ENCODE results near the gene KIFC1. TPM values are rescaled to one million over a fixed set of nuclear protein-coding genes. Genes with fewer than 3 reads are reported as not detected.
"Not testable (repeated sequence)": the region's sequence is repeated elsewhere in the genome, so short reads cannot be mapped to it uniquely, and the experiment has no call there.

KIFC1 gene
- total RNA-seq, 4 donors from 2014 or later: 0.13 to 4.3 (median 0.91) TPM

DNA sequence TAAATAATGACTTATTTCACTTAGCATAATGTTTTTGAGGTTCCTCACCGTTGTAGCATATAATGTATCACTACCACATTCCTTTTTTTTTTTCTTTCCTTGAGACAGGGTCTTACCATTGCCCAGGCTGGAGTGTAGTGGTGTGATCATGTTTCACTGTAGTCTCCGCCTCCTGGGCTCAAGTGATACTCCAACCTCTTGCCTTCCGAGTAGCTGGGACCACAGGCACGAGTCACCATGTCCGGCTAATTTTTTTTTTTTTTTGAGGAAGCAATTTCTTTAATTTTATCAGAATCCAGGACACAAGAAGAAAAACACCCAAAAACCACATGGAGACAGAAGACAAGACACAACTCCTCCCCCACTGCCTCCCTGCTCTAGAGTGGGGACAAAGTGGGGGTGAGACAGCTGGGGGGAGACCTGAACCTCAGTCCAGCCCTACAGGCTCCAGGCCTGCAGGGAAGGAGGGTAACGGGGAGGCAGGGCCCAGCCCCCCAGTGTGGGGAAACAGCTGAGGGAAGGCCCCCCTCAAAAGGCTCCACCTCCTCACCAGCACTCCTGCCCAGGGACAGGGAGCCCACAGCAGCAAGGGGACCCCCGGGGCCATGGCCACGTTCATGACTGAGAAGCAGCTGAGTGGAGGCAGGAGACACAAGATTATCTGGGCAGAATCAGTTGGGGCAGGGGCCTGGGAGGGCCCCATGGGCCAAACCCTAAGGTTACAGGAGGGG, 27.0 kb upstream of the KIFC1 start:
- H3K4me3 ChIP-seq (replicated peaks in 1 of 3); intact Hi-C loops (cut with DNase I); H3K9me3 ChIP-seq; H3K36me3 ChIP-seq; H3K27me3 ChIP-seq: not testable (repeated sequence)
- 14 to 17% methylated on average over 5 to 7 of the region's 8 CpGs for WGBS, 2 donors
- DNase-seq: peak; percentile 88
- Histone ChIP-seq H3K27ac (peak overlapping the region; percentile 60 to 70 (median 61)), H3K4me1 (peaks cover 5 to 21% of the 10 kb centered on the region in 2 donors)
- peak in 1 of 2 donors; percentile 47 for TF ChIP-seq POLR2A (IDR thresholded peaks at IDR 0.05)

- H3K36me3 ChIP-seq, DNase-seq: not testable (repeated sequence)
- peak overlapping the region; percentile 60 to 70 (median 61) for H3K27ac ChIP-seq
Observed at GRCh38 chr6:33365206-33365971, 26.2 kb upstream of the KIFC1 start.

GRCh38 chr6:33367009-33367714, 24.5 kb upstream of the KIFC1 start:
- H3K36me3 ChIP-seq: no peaks in the 10 kb centered on the region
- 85 to 89% methylated on average over 6 to 8 of the region's 8 CpGs for WGBS, 2 donors

More at GRCh38 chr6:33365206-33365971, 26.2 kb upstream of the KIFC1 start:
- intact Hi-C loops (cut with DNase I); H3K9me3 ChIP-seq; H3K27me3 ChIP-seq; H3K4me3 ChIP-seq (replicated peaks in 1 of 3): not testable (repeated sequence)
- WGBS, 2 donors: 79 to 81% methylated on average over 9 to 10 of the region's 10 CpGs
- H3K4me1 ChIP-seq: peaks cover 5 to 21% of the 10 kb centered on the region in 2 donors

DNA sequence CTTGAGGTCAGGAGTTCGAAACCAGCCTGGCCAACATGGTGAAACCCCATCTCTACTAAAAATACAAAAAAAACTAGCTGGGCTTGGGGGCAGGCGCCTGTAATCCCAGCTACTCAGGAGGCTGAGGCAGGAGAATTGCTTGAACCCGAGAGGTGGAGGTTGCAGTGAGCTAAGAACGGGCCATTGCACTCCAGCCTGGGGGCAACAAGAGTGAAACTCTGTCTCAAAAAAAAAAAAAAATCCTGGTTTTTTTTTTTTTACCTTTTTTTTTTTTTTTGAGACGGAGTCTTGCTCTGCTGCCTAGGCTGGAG, 24.0 kb upstream of the KIFC1 start:
- 91 to 92% methylated on average over 5 of the region's 5 CpGs for WGBS, 2 donors
- peaks cover 9 to 35% of the 10 kb centered on the region in 2 donors for H3K4me1 ChIP-seq
- H3K27me3 ChIP-seq; DNase-seq; H3K36me3 ChIP-seq; intact Hi-C loops (cut with DNase I); H3K4me3 ChIP-seq (replicated peaks in 1 of 3); H3K27ac ChIP-seq; H3K9me3 ChIP-seq: not testable (repeated sequence)

More at GRCh38 chr6:33367009-33367714, 24.5 kb upstream of the KIFC1 start:
- H3K27me3 ChIP-seq: no peaks in the 10 kb centered on the region
- DNase-seq: no peak
- H3K4me3 ChIP-seq (replicated peaks in 1 of 3): no peak overlapping the region
- intact Hi-C loops (cut with DNase I): no loop called here
- no peak overlapping the region for H3K27ac ChIP-seq
- TF ChIP-seq POLR2A (IDR thresholded peaks at IDR 0.05): no peak
- TF ChIP-seq, protein P1, sequence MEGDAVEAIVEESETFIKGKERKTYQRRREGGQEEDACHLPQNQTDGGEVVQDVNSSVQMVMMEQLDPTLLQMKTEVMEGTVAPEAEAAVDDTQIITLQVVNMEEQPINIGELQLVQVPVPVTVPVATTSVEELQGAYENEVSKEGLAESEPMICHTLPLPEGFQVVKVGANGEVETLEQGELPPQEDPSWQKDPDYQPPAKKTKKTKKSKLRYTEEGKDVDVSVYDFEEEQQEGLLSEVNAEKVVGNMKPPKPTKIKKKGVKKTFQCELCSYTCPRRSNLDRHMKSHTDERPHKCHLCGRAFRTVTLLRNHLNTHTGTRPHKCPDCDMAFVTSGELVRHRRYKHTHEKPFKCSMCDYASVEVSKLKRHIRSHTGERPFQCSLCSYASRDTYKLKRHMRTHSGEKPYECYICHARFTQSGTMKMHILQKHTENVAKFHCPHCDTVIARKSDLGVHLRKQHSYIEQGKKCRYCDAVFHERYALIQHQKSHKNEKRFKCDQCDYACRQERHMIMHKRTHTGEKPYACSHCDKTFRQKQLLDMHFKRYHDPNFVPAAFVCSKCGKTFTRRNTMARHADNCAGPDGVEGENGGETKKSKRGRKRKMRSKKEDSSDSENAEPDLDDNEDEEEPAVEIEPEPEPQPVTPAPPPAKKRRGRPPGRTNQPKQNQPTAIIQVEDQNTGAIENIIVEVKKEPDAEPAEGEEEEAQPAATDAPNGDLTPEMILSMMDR (IDR thresholded peaks at IDR 0.05): no peak
- peaks cover 7 to 30% of the 10 kb centered on the region in 2 donors for H3K4me1 ChIP-seq
- no peaks in the 10 kb centered on the region for H3K9me3 ChIP-seq

GRCh38 chr6:33371901-33372300, 19.7 kb upstream of the KIFC1 start:
- H3K9me3 ChIP-seq; H3K4me3 ChIP-seq (replicated peaks in 1 of 3); H3K36me3 ChIP-seq; H3K27me3 ChIP-seq; intact Hi-C loops (cut with DNase I): not testable (repeated sequence)
- 42 to 56% methylated on average over 8 of the region's 8 CpGs for WGBS, 2 donors
- peaks cover 26 to 54% of the 10 kb centered on the region in 2 donors for H3K4me1 ChIP-seq
- peak overlapping the region; percentile 91 to 96 (median 93) for H3K27ac ChIP-seq
- peak; percentile 87 to 91 for DNase-seq

DNA sequence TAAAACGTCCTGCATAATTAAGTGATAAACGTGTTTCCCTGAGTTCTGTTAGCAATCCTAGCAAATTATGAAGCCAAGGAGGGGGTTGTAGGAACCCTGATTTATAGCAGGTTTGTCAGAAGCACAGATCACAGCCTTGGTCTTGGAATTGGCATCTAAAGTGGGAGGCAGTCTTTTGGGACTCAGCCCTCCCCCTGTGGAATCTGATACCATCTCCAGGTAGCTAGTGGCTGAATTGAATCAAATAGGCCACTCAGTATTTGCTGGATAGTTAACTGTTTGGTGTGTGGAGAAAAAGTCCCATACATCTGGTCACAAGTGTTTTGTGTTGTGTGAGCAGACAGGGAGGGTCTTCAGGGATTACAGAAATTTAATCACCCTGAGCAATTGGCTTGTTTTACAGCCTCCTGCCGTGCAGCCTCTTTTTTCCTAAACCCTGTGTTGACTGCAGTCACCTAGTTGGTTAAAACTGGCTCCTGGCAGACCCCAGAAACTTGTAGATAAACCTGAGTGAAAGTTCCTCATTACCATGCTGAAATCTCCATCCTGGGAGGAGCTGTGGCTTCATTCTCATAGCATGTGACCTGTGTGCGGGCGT, 19.0 kb upstream of the KIFC1 start:
- Histone ChIP-seq H3K27me3 (no peaks in the 10 kb centered on the region), H3K27ac (peak overlapping the region; percentile 91 to 96 (median 93)), H3K9me3 (no peaks in the 10 kb centered on the region), H3K4me1 (peaks cover 26 to 54% of the 10 kb centered on the region in 2 donors), H3K4me3 (replicated peaks in 1 of 3) (no peak overlapping the region), H3K36me3 (no peaks in the 10 kb centered on the region)
- TF ChIP-seq POLR2A (IDR thresholded peaks at IDR 0.05): no peak
- TF ChIP-seq, protein P1 (IDR thresholded peaks at IDR 0.05): no peak
- intact Hi-C loops (cut with DNase I): no loop called here
- peak in 1 of 2 donors; percentile 30 for DNase-seq
- WGBS, 2 donors: 45 to 50% methylated on average over 5 of the region's 5 CpGs

All from thyroid gland (tissue), 4 donors.